GM23338 (cell line): Measurements from ENCODE around the gene USP2. TPM values are rescaled to one million over a fixed set of nuclear protein-coding genes. Genes with fewer than 3 reads are reported as not detected.

Source experiments
- ATAC-seq: fragments of 200-7000 bp; cut with Tn5 transposase; 3 replicates; pipeline ENCODE4 v1.9.1; 2020
- DNase-seq: peaks from one replicate; pipeline ENCODE4 v3.0.0-alpha.2; 2015; ENCODE audit warnings: low spot score
- H2AFZ ChIP-seq: fragments of 200-600 bp; sonication (generic); 2 replicates; pipeline ENCODE4 v1.8.0; 2016; ENCODE audit warnings: antibody characterized with exemption, mild to moderate bottlenecking, moderate library complexity
- H3F3A ChIP-seq: fragments of 200-600 bp; sonication (generic); replicated peaks from 2 replicates; pipeline ENCODE4 v1.8.0; 2017; ENCODE audit warnings: antibody characterized with exemption, mixed run types, low read depth
- H3K27ac ChIP-seq: fragments of 200-600 bp; sonication (generic); 2 replicates; pipeline ENCODE4 v1.6.1; 2016; ENCODE audit warnings: low read depth
- H3K27me3 ChIP-seq: fragments of 200-600 bp; sonication (generic); 2 replicates; pipeline ENCODE4 v1.8.0; 2016; ENCODE audit warnings: mild to moderate bottlenecking, mixed run types, moderate library complexity; ENCODE audit not compliant: insufficient read depth
- H3K36me3 ChIP-seq: fragments of 200-600 bp; sonication (generic); 2 replicates; pipeline ENCODE4 v1.8.0; 2016; ENCODE audit warnings: mild to moderate bottlenecking; ENCODE audit not compliant: insufficient read depth
- H3K4me1 ChIP-seq: fragments of 200-600 bp; sonication (generic); 2 replicates; pipeline ENCODE4 v1.8.0; 2016; ENCODE audit warnings: mild to moderate bottlenecking, moderate library complexity; ENCODE audit not compliant: insufficient read depth
- H3K4me2 ChIP-seq: fragments of 200-600 bp; sonication (generic); 2 replicates; pipeline ENCODE4 v1.7.1; 2017; ENCODE audit warnings: mixed run types
- H3K4me3 ChIP-seq: fragments of 200-600 bp; sonication (generic); 2 replicates; pipeline ENCODE4 v1.6.1; 2016; ENCODE audit warnings: mixed run types
- H3K79me2 ChIP-seq: fragments of 200-600 bp; sonication (generic); replicated peaks from 2 replicates; pipeline ENCODE4 v1.8.0; 2017; ENCODE audit warnings: mild to moderate bottlenecking; ENCODE audit not compliant: insufficient read depth
- H3K9me2 ChIP-seq: fragments of 200-600 bp; sonication (generic); 2 replicates; pipeline ENCODE4 v1.8.0; 2017; ENCODE audit not compliant: insufficient read depth
- H4K20me1 ChIP-seq: fragments of 200-600 bp; sonication (generic); replicated peaks from 2 replicates; pipeline ENCODE4 v1.8.0; 2017; ENCODE audit warnings: mild to moderate bottlenecking; ENCODE audit not compliant: insufficient read depth
- H3K27ac Mint-ChIP-seq: 2 replicates; pipeline ENCODE4 v1.8.0; 2020; ENCODE audit warnings: inconsistent platforms, mild to moderate bottlenecking, moderate library complexity, mixed read lengths
- H3K27me3 Mint-ChIP-seq: 3 replicates; pipeline ENCODE4 v1.8.0; 2022; ENCODE audit warnings: low read depth, mild to moderate bottlenecking, moderate library complexity, mixed read lengths, inconsistent platforms; ENCODE audit not compliant: insufficient read depth, poor library complexity
- H3K36me3 Mint-ChIP-seq: 3 replicates; pipeline ENCODE4 v1.8.0; 2021; ENCODE audit warnings: low read depth, mild to moderate bottlenecking, inconsistent platforms, moderate library complexity, mixed read lengths
- H3K4me1 Mint-ChIP-seq: 3 replicates; pipeline ENCODE4 v1.8.0; 2020; ENCODE audit warnings: mild to moderate bottlenecking, inconsistent platforms, mixed read lengths
- H3K4me3 Mint-ChIP-seq: 3 replicates; pipeline ENCODE4 v1.8.0; 2021; ENCODE audit warnings: moderate library complexity, mild to moderate bottlenecking, inconsistent platforms, mixed read lengths
- H3K9me3 Mint-ChIP-seq: 3 replicates; pipeline ENCODE4 v1.8.0; 2020; ENCODE audit warnings: moderate library complexity, mild to moderate bottlenecking, inconsistent platforms, mixed read lengths
- CREB1 ChIP-seq: fragments of 250-450 bp; sonication (Bioruptor Pico); IDR thresholded peaks from 2 replicates; pipeline ENCODE4 v1.5.0; 2020; ENCODE audit warnings: low read depth, mild to moderate bottlenecking, moderate library complexity
- NANOG ChIP-seq: IDR thresholded peaks from 2 replicates; pipeline ENCODE4 v1.6.1; 2016; ENCODE audit warnings: antibody characterized with exemption, borderline replicate concordance
- POLR2AphosphoS5 ChIP-seq: IDR thresholded peaks from 2 replicates; pipeline ENCODE4 v1.6.1; 2016; ENCODE audit warnings: antibody characterized with exemption, low read depth
- STAT1 ChIP-seq: IDR thresholded peaks from one replicate; pipeline ENCODE4 v1.6.1; 2016; ENCODE audit warnings: antibody characterized with exemption; ENCODE audit not compliant: unreplicated experiment
- ZNF114 ChIP-seq: fragments of 250-450 bp; sonication (Bioruptor Pico); IDR thresholded peaks from 2 replicates; pipeline ENCODE4 v1.5.0; 2020; ENCODE audit warnings: mild to moderate bottlenecking, moderate library complexity
- ZNF331 ChIP-seq: fragments of 250-450 bp; sonication (Bioruptor Pico); IDR thresholded peaks from 2 replicates; pipeline ENCODE4 v1.5.0; 2020; ENCODE audit warnings: low read depth, mild to moderate bottlenecking, moderate library complexity
- polyA plus RNA-seq: library from polyadenylated mRNA; unstranded; fragments of >200 nt; fragmentation: Nextera tagmentation; extraction: Ambion mirVana; gene quantifications from 2 replicates; pipeline ENCODE4 v1.2.1, GENCODE V29; 2016
- total RNA-seq: library from RNA; depleted of rRNA; stranded (reverse); fragments of >200 nt; shearing (Covaris generic); gene quantifications from 2 replicates; pipeline ENCODE4 v1.2.3, GENCODE V29; 2014
- TF ChIP-seq, protein P1 (sequence below), 2 experiments: fragments of 200-600 bp in 1 of 2; sonication (generic) in 1 of 2; conservative IDR thresholded peaks; 2 replicates each; pipeline versions ENCODE4 v1.5.1 to v1.6.1; 2016 to 2017; ENCODE audit warnings: antibody characterized with exemption in 2 of 2, low read depth in 2 of 2, mild to moderate bottlenecking in 2 of 2, moderate library complexity in 1 of 2
- TF ChIP-seq, protein P2 (sequence below): fragments of 250-450 bp; sonication (Bioruptor Pico); IDR thresholded peaks from 2 replicates; pipeline ENCODE4 v1.5.0; 2020; ENCODE audit warnings: mild to moderate bottlenecking, moderate library complexity
- TF ChIP-seq, protein P3 (sequence below): IDR thresholded peaks from one replicate; pipeline ENCODE4 v1.6.1; 2018; ENCODE audit warnings: antibody characterized with exemption; ENCODE audit not compliant: unreplicated experiment

Gene USP2
- total and polyA plus RNA-seq, 2 experiments from 2014 or later: 4.9 to 5.0 TPM

GRCh38 chr11:119420631-119421030 is 39.1 kb upstream of the USP2 start:
- Mint-ChIP-seq H3K27ac (peak overlapping the region; percentile 93), H3K36me3 (peaks cover 61% of the 10 kb centered on the region), H3K4me3 (peak overlapping the region; percentile 91), H3K4me1 (peaks cover 63% of the 10 kb centered on the region), H3K27me3 (peaks cover 43% of the 10 kb centered on the region), H3K9me3 (peaks cover 3% of the 10 kb centered on the region; the same call in 1 of the 3 replicates)
- no peak for ATAC-seq
- Histone ChIP-seq H2AFZ (no peak overlapping the region), H3F3A (peaks cover 40% of the 10 kb centered on the region), H3K36me3 (peaks cover 20% of the 10 kb centered on the region), H3K79me2 (peaks cover 40% of the 10 kb centered on the region), H3K4me1 (peaks cover 48% of the 10 kb centered on the region), H3K4me3 (peak overlapping the region; percentile 78), H3K27me3 (no peaks in the 10 kb centered on the region), H4K20me1 (peaks cover 10% of the 10 kb centered on the region), H3K4me2 (peak overlapping the region; percentile 74), H3K27ac (peak overlapping the region; percentile 51), H3K9me2 (no peaks in the 10 kb centered on the region)
- TF ChIP-seq, protein P1, sequence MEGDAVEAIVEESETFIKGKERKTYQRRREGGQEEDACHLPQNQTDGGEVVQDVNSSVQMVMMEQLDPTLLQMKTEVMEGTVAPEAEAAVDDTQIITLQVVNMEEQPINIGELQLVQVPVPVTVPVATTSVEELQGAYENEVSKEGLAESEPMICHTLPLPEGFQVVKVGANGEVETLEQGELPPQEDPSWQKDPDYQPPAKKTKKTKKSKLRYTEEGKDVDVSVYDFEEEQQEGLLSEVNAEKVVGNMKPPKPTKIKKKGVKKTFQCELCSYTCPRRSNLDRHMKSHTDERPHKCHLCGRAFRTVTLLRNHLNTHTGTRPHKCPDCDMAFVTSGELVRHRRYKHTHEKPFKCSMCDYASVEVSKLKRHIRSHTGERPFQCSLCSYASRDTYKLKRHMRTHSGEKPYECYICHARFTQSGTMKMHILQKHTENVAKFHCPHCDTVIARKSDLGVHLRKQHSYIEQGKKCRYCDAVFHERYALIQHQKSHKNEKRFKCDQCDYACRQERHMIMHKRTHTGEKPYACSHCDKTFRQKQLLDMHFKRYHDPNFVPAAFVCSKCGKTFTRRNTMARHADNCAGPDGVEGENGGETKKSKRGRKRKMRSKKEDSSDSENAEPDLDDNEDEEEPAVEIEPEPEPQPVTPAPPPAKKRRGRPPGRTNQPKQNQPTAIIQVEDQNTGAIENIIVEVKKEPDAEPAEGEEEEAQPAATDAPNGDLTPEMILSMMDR (conservative IDR thresholded peaks at IDR 0.05; ENCODE audit: low read depth in 2 of 2): no peak
- TF ChIP-seq ZNF331 (CRISPR knock-in tag): no peak
- peak; percentile 1; the same call in 1 of the 2 replicates for TF ChIP-seq POLR2AphosphoS5
- no peak for DNase-seq

GRCh38 chr11:119419834-119420492 is 38.5 kb upstream of the USP2 start:
- Histone ChIP-seq H3K27me3 (no peaks in the 10 kb centered on the region), H3K9me2 (no peaks in the 10 kb centered on the region), H3K4me3 (peak overlapping the region; percentile 78), H3K36me3 (peaks cover 16% of the 10 kb centered on the region), H4K20me1 (peaks cover 10% of the 10 kb centered on the region), H3K27ac (peak overlapping the region; percentile 51), H2AFZ (no peak overlapping the region), H3F3A (peaks cover 40% of the 10 kb centered on the region), H3K4me2 (peak overlapping the region; percentile 74), H3K4me1 (peaks cover 47% of the 10 kb centered on the region), H3K79me2 (peaks cover 40% of the 10 kb centered on the region)
- Mint-ChIP-seq H3K9me3 (peaks cover 5% of the 10 kb centered on the region; the same call in 1 of the 3 replicates), H3K36me3 (peaks cover 65% of the 10 kb centered on the region), H3K27ac (peak overlapping the region; percentile 93), H3K4me1 (peaks cover 59% of the 10 kb centered on the region), H3K4me3 (peak overlapping the region; percentile 91), H3K27me3 (peaks cover 46% of the 10 kb centered on the region)
- no peak for ATAC-seq
- no peak for DNase-seq
- TF ChIP-seq NANOG: no peak
- TF ChIP-seq, protein P2, sequence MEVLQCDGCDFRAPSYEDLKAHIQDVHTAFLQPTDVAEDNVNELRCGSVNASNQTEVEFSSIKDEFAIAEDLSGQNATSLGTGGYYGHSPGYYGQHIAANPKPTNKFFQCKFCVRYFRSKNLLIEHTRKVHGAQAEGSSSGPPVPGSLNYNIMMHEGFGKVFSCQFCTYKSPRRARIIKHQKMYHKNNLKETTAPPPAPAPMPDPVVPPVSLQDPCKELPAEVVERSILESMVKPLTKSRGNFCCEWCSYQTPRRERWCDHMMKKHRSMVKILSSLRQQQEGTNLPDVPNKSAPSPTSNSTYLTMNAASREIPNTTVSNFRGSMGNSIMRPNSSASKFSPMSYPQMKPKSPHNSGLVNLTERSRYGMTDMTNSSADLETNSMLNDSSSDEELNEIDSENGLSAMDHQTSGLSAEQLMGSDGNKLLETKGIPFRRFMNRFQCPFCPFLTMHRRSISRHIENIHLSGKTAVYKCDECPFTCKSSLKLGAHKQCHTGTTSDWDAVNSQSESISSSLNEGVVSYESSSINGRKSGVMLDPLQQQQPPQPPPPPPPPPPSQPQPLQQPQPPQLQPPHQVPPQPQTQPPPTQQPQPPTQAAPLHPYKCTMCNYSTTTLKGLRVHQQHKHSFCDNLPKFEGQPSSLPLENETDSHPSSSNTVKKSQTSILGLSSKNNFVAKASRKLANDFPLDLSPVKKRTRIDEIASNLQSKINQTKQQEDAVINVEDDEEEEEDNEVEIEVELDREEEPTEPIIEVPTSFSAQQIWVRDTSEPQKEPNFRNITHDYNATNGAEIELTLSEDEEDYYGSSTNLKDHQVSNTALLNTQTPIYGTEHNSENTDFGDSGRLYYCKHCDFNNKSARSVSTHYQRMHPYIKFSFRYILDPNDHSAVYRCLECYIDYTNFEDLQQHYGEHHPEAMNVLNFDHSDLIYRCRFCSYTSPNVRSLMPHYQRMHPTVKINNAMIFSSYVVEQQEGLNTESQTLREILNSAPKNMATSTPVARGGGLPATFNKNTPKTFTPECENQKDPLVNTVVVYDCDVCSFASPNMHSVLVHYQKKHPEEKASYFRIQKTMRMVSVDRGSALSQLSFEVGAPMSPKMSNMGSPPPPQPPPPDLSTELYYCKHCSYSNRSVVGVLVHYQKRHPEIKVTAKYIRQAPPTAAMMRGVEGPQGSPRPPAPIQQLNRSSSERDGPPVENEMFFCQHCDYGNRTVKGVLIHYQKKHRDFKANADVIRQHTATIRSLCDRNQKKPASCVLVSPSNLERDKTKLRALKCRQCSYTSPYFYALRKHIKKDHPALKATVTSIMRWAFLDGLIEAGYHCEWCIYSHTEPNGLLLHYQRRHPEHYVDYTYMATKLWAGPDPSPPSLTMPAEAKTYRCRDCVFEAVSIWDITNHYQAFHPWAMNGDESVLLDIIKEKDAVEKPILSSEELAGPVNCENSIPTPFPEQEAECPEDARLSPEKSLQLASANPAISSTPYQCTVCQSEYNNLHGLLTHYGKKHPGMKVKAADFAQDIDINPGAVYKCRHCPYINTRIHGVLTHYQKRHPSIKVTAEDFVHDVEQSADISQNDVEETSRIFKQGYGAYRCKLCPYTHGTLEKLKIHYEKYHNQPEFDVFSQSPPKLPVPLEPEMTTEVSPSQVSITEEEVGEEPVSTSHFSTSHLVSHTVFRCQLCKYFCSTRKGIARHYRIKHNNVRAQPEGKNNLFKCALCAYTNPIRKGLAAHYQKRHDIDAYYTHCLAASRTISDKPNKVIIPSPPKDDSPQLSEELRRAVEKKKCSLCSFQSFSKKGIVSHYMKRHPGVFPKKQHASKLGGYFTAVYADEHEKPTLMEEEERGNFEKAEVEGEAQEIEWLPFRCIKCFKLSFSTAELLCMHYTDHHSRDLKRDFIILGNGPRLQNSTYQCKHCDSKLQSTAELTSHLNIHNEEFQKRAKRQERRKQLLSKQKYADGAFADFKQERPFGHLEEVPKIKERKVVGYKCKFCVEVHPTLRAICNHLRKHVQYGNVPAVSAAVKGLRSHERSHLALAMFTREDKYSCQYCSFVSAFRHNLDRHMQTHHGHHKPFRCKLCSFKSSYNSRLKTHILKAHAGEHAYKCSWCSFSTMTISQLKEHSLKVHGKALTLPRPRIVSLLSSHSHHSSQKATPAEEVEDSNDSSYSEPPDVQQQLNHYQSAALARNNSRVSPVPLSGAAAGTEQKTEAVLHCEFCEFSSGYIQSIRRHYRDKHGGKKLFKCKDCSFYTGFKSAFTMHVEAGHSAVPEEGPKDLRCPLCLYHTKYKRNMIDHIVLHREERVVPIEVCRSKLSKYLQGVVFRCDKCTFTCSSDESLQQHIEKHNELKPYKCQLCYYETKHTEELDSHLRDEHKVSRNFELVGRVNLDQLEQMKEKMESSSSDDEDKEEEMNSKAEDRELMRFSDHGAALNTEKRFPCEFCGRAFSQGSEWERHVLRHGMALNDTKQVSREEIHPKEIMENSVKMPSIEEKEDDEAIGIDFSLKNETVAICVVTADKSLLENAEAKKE (CRISPR knock-in tag): no peak
- no peak; the same call in 1 of the 2 replicates for TF ChIP-seq POLR2AphosphoS5
- no peak for TF ChIP-seq ZNF331 (CRISPR knock-in tag)
- TF ChIP-seq, protein P3, sequence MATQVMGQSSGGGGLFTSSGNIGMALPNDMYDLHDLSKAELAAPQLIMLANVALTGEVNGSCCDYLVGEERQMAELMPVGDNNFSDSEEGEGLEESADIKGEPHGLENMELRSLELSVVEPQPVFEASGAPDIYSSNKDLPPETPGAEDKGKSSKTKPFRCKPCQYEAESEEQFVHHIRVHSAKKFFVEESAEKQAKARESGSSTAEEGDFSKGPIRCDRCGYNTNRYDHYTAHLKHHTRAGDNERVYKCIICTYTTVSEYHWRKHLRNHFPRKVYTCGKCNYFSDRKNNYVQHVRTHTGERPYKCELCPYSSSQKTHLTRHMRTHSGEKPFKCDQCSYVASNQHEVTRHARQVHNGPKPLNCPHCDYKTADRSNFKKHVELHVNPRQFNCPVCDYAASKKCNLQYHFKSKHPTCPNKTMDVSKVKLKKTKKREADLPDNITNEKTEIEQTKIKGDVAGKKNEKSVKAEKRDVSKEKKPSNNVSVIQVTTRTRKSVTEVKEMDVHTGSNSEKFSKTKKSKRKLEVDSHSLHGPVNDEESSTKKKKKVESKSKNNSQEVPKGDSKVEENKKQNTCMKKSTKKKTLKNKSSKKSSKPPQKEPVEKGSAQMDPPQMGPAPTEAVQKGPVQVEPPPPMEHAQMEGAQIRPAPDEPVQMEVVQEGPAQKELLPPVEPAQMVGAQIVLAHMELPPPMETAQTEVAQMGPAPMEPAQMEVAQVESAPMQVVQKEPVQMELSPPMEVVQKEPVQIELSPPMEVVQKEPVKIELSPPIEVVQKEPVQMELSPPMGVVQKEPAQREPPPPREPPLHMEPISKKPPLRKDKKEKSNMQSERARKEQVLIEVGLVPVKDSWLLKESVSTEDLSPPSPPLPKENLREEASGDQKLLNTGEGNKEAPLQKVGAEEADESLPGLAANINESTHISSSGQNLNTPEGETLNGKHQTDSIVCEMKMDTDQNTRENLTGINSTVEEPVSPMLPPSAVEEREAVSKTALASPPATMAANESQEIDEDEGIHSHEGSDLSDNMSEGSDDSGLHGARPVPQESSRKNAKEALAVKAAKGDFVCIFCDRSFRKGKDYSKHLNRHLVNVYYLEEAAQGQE: no peak
- no peak for TF ChIP-seq CREB1 (CRISPR knock-in tag)
- no peak for TF ChIP-seq ZNF114 (CRISPR knock-in tag)
- TF ChIP-seq STAT1: no peak
